ENCODE results near the gene STRIT1. TPM values are rescaled to one million over a fixed set of nuclear protein-coding genes. Genes with fewer than 3 reads are reported as not detected.
"Not testable (repeated sequence)": the region's sequence is repeated elsewhere in the genome, so short reads cannot be mapped to it uniquely, and the experiment has no call there.

Gene STRIT1
- polyA plus RNA-seq, 4 donors = 0.93 to 3.7 (median 2.3) TPM

- not testable (repeated sequence) for DNase-seq (ENCODE audit: low read depth in 4 of 4, low spot score in 2 of 4)
Observed at GRCh38 chr3:155274435-155274834, 19.0 kb downstream of the STRIT1 start.

GRCh38 chr3:155271343-155271613, 22.2 kb downstream of the STRIT1 start:
- DNase-seq (ENCODE audit: low read depth in 4 of 4, low spot score in 2 of 4) = no peak

- no peak for DNase-seq (ENCODE audit: low read depth in 4 of 4, low spot score in 2 of 4)
Observed at GRCh38 chr3:155270485-155271342, 22.8 kb downstream of the STRIT1 start.

- peak in 1 of 4 donors; percentile 6 for DNase-seq (ENCODE audit: low read depth in 4 of 4, low spot score in 2 of 4)
Observed at GRCh38 chr3:155270063-155270462, 23.4 kb downstream of the STRIT1 start.

GRCh38 chr3:155262855-155263254, 30.6 kb downstream of the STRIT1 start:
- DNase-seq (ENCODE audit: low read depth in 4 of 4, low spot score in 2 of 4) = not testable (repeated sequence)

GRCh38 chr3:155262295-155262694, 31.2 kb downstream of the STRIT1 start:
- DNase-seq (ENCODE audit: low read depth in 4 of 4, low spot score in 2 of 4) = no peak

GRCh38 chr3:155254445-155254844, 39.0 kb downstream of the STRIT1 start:
- no peak for DNase-seq (ENCODE audit: low read depth in 4 of 4, low spot score in 2 of 4)

GRCh38 chr3:155252535-155252934, 40.9 kb downstream of the STRIT1 start:
- DNase-seq (ENCODE audit: low read depth in 4 of 4, low spot score in 2 of 4) = no peak

- DNase-seq (ENCODE audit: low read depth in 4 of 4, low spot score in 2 of 4) = no peak
Observed at GRCh38 chr3:155252021-155252420, 41.5 kb downstream of the STRIT1 start.

- no peak for DNase-seq (ENCODE audit: low read depth in 4 of 4, low spot score in 2 of 4)
Observed at GRCh38 chr3:155248531-155249187, 44.8 kb downstream of the STRIT1 start.

GRCh38 chr3:155244699-155245098, 48.8 kb downstream of the STRIT1 start:
- no peak for DNase-seq (ENCODE audit: low read depth in 4 of 4, low spot score in 2 of 4)

GRCh38 chr3:155244216-155244615, 49.3 kb downstream of the STRIT1 start:
- DNase-seq (ENCODE audit: low read depth in 4 of 4, low spot score in 2 of 4) = no peak

- DNase-seq (ENCODE audit: low read depth in 4 of 4, low spot score in 2 of 4) = no peak
Observed at GRCh38 chr3:155243512-155243921, 50.0 kb downstream of the STRIT1 start.

GRCh38 chr3:155242342-155242741, 51.1 kb downstream of the STRIT1 start:
- no peak for DNase-seq (ENCODE audit: low read depth in 4 of 4, low spot score in 2 of 4)

- DNase-seq (ENCODE audit: low read depth in 4 of 4, low spot score in 2 of 4) = no peak
Observed at GRCh38 chr3:155241579-155241978, 51.9 kb downstream of the STRIT1 start.

Other genes starting within 250 kb of the STRIT1 start
- 100 to 1,000 TPM; 374 to 466 (median 405) TPM for gene MME, start 213.4 kb downstream of the STRIT1 start, polyA plus RNA-seq (ENCODE audit: insufficient read length in 4 of 4)

Data from left renal cortex interstitium (tissue), 4 donors.